ENCODE data around the gene ANO2.
"Not testable (repeated sequence)": the region's sequence is repeated elsewhere in the genome, so short reads cannot be mapped to it uniquely, and the experiment has no call there.

ANO2 gene

DNA sequence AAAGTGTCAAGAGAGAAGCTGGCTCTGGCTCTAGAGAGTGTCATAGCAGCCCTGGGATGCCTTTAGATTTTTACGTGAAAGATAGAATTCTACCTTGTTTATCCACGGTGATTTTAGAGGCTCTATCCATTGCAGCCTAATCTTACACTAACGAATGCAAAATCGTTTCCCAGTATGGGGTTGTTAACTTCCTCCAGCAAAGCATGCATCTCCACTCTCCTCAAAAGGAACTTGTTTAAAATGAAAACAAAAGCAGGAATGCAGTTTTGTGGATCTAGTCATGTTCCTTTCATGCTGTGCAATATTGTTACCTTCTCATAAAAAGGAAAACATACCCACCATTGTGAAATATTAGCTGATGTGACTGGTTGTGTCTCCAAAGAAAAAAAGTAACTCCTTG, 88.4 kb downstream of the ANO2 start:
- H4K20me1 ChIP-seq (ENCODE audit: insufficient read depth) = no peaks in the 10 kb centered on the region
- H3K9ac ChIP-seq = no peak overlapping the region
- no peak overlapping the region for H3K27ac ChIP-seq
- no peaks in the 10 kb centered on the region for H3K27me3 ChIP-seq (ENCODE audit: insufficient read depth, low read depth)
- H3K4me2 ChIP-seq = no peak overlapping the region
- H3K4me3 ChIP-seq (IDR thresholded peaks at IDR 0.05; ENCODE audit: insufficient read depth, low read depth, low read length) = no peak overlapping the region
- no peak overlapping the region for H2AFZ ChIP-seq (ENCODE audit: low read depth)
- TF ChIP-seq, protein P1, sequence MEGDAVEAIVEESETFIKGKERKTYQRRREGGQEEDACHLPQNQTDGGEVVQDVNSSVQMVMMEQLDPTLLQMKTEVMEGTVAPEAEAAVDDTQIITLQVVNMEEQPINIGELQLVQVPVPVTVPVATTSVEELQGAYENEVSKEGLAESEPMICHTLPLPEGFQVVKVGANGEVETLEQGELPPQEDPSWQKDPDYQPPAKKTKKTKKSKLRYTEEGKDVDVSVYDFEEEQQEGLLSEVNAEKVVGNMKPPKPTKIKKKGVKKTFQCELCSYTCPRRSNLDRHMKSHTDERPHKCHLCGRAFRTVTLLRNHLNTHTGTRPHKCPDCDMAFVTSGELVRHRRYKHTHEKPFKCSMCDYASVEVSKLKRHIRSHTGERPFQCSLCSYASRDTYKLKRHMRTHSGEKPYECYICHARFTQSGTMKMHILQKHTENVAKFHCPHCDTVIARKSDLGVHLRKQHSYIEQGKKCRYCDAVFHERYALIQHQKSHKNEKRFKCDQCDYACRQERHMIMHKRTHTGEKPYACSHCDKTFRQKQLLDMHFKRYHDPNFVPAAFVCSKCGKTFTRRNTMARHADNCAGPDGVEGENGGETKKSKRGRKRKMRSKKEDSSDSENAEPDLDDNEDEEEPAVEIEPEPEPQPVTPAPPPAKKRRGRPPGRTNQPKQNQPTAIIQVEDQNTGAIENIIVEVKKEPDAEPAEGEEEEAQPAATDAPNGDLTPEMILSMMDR (conservative IDR thresholded peaks at IDR 0.05; ENCODE audit: low read depth, low read length) = no peak
- no peaks in the 10 kb centered on the region for H3K36me3 ChIP-seq (ENCODE audit: insufficient read depth)
- H3K4me1 ChIP-seq (ENCODE audit: low read depth, poor library complexity, severe bottlenecking) = no peaks in the 10 kb centered on the region
- no peaks in the 10 kb centered on the region for H3K79me2 ChIP-seq (ENCODE audit: insufficient read depth, low read depth)

DNA sequence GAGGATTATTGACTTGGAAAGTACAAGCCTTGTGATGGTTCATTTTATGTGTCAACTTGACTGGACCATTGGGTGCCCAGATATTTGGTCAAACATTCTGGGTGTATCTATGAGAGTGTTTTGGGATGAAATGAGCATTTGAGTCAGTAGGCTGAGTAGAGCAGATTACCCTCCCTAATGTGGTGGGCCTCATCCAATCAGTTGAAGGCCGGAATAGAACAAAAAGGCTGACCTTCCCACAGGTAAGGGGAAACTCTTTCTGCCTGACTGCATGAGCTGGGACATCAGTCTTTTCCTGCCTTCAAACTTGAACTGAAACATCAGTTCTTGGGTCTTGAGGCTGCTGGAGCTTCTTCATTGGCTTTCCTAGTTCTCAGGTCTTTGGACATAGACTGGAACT, 98.1 kb downstream of the ANO2 start:
- Histone ChIP-seq H3K4me3 (IDR thresholded peaks at IDR 0.05; ENCODE audit: insufficient read depth, low read depth, low read length) (no peak overlapping the region), H3K9ac (no peak overlapping the region), H3K4me2 (no peak overlapping the region), H4K20me1 (ENCODE audit: insufficient read depth) (no peaks in the 10 kb centered on the region), H3K79me2 (ENCODE audit: insufficient read depth, low read depth) (no peaks in the 10 kb centered on the region), H3K27me3 (ENCODE audit: insufficient read depth, low read depth) (no peaks in the 10 kb centered on the region), H3K4me1 (ENCODE audit: low read depth, poor library complexity, severe bottlenecking) (no peaks in the 10 kb centered on the region), H3K27ac (no peak overlapping the region), H2AFZ (ENCODE audit: low read depth) (no peak overlapping the region), H3K36me3 (ENCODE audit: insufficient read depth) (no peaks in the 10 kb centered on the region)
- TF ChIP-seq, protein P1 (conservative IDR thresholded peaks at IDR 0.05; ENCODE audit: low read depth, low read length) = no peak

DNA sequence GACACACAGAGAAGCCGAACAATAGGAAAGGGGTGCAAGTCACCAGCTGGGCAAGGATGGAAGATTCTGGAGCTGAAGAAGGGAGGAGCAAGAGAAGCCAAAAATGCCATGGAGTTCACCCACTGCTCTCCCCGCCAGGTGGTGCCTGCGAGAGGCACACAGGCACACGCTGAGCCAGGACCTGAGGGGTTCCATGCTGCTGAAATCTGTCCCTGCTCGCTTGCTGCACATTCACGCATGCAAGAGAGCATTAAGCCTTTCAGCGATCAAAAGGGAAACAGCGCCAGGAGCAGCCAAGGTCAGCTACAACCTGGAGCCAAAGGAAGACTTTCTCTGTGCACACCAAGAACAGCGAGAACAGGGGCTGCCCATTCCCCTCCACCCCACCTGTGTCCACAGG, 104.1 kb downstream of the ANO2 start:
- H3K79me2 ChIP-seq (ENCODE audit: insufficient read depth, low read depth) = no peaks in the 10 kb centered on the region
- no peak overlapping the region for H2AFZ ChIP-seq (ENCODE audit: low read depth)
- H3K4me3 ChIP-seq (IDR thresholded peaks at IDR 0.05; ENCODE audit: insufficient read depth, low read depth, low read length) = no peak overlapping the region
- H3K27me3 ChIP-seq (ENCODE audit: insufficient read depth, low read depth) = no peaks in the 10 kb centered on the region
- no peak overlapping the region for H3K27ac ChIP-seq
- no peaks in the 10 kb centered on the region for H3K36me3 ChIP-seq (ENCODE audit: insufficient read depth)
- H4K20me1 ChIP-seq (ENCODE audit: insufficient read depth) = no peaks in the 10 kb centered on the region
- H3K4me1 ChIP-seq (ENCODE audit: low read depth, poor library complexity, severe bottlenecking) = no peaks in the 10 kb centered on the region
- H3K4me2 ChIP-seq = no peak overlapping the region
- TF ChIP-seq, protein P1 (conservative IDR thresholded peaks at IDR 0.05; ENCODE audit: low read depth, low read length) = no peak
- H3K9ac ChIP-seq = no peak overlapping the region

DNA sequence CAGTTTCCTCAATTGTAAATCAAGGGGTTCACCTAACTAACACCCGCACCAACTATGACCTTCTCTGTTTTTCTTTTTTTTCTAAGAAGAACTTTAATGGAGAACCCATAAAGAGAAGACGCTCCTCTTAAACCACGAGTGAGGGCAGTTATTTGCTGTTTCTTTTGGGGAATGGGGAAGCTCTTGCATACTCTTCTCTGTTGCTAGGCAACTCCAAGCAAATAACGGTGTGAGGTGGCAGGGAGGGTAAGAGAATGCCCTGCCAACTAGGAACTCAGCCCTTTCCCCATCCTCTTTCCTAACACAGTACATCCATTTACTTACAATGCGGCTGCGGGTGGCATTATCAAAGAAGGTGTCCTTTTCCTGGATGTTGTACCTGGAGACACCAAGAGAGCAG, 114.9 kb downstream of the ANO2 start:
- Histone ChIP-seq H2AFZ (ENCODE audit: low read depth) (no peak overlapping the region), H3K79me2 (ENCODE audit: insufficient read depth, low read depth) (no peaks in the 10 kb centered on the region), H3K9ac (no peak overlapping the region), H3K36me3 (ENCODE audit: insufficient read depth) (no peaks in the 10 kb centered on the region), H3K4me2 (no peak overlapping the region), H4K20me1 (ENCODE audit: insufficient read depth) (no peaks in the 10 kb centered on the region), H3K4me3 (IDR thresholded peaks at IDR 0.05; ENCODE audit: insufficient read depth, low read depth, low read length) (no peak overlapping the region), H3K4me1 (ENCODE audit: low read depth, poor library complexity, severe bottlenecking) (no peaks in the 10 kb centered on the region), H3K27me3 (ENCODE audit: insufficient read depth, low read depth) (no peaks in the 10 kb centered on the region), H3K27ac (no peak overlapping the region)
- TF ChIP-seq, protein P1 (conservative IDR thresholded peaks at IDR 0.05; ENCODE audit: low read depth, low read length) = no peak

DNA sequence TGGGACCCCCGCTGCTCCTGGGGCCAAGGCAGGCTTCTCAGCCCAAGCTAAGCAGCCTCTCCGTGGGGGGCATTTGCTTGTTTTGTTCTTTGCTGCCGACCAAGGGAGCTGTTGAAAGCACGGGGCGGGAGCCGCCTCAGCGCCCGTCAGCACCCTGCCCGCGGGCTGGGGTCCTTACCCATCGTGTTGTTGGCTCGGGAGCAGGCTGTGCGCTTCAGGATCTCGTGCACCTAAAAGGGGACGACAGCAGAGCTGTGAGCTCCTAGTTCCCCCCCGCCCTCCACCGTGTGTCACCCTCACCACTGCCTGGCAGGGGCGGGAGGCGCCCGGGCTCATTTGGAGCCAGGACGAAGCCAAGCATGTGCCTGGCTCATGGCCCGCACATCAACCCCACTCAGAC, 117.5 kb downstream of the ANO2 start:
- H2AFZ ChIP-seq (ENCODE audit: low read depth) = no peak overlapping the region
- H3K79me2 ChIP-seq (ENCODE audit: insufficient read depth, low read depth) = no peaks in the 10 kb centered on the region
- H3K27me3 ChIP-seq (ENCODE audit: insufficient read depth, low read depth) = no peaks in the 10 kb centered on the region
- H3K4me1 ChIP-seq (ENCODE audit: low read depth, poor library complexity, severe bottlenecking) = no peaks in the 10 kb centered on the region
- TF ChIP-seq, protein P1 (conservative IDR thresholded peaks at IDR 0.05; ENCODE audit: low read depth, low read length) = no peak
- no peak overlapping the region for H3K9ac ChIP-seq
- no peak overlapping the region for H3K4me3 ChIP-seq (IDR thresholded peaks at IDR 0.05; ENCODE audit: insufficient read depth, low read depth, low read length)
- no peak overlapping the region for H3K27ac ChIP-seq
- H3K4me2 ChIP-seq = no peak overlapping the region
- no peaks in the 10 kb centered on the region for H3K36me3 ChIP-seq (ENCODE audit: insufficient read depth)
- no peaks in the 10 kb centered on the region for H4K20me1 ChIP-seq (ENCODE audit: insufficient read depth)

DNA sequence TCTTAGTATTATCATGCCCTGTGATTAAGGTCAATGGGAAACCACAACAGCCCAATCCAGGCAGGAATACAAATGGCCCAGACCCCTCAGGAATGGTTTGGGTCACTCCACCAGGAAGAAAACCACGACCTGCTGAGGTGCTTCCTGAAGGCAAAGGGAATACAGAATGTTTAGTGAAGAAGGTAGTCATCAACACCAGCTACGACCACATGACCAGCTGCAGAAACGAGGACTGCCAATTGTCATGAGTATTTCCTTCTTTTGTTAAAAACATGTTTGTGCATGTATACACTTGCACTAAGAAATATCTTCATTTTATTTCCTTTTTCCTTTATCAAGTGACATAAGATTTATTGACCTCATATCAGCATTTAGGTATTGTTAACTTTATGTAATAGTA, 119.3 kb downstream of the ANO2 start:
- H3K27me3 ChIP-seq (ENCODE audit: insufficient read depth, low read depth); H3K4me3 ChIP-seq (IDR thresholded peaks at IDR 0.05; ENCODE audit: insufficient read depth, low read depth, low read length); H3K4me2 ChIP-seq; H2AFZ ChIP-seq (ENCODE audit: low read depth); H3K9ac ChIP-seq; H3K27ac ChIP-seq; H4K20me1 ChIP-seq (ENCODE audit: insufficient read depth); H3K79me2 ChIP-seq (ENCODE audit: insufficient read depth, low read depth); H3K36me3 ChIP-seq (ENCODE audit: insufficient read depth); H3K4me1 ChIP-seq (ENCODE audit: low read depth, poor library complexity, severe bottlenecking): not testable (repeated sequence)

DNA sequence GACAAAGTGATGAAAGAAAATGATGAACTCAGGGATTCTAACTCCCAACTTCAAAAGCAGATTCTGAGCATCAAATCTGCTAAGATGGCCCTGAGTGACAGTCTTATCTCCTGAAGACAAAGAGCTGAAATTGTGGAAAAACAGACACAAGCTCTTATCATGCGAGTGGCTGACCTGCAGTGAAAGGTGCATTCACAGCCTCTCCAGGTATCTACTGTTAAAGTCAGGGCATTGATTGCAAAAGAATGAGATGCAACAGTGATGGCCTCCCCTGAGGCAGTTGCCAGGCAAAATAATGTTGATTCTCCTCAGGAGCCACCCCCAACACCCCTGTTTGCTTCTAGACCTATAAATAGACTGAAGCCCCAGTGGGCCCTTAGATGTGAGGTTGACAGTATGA, 126.2 kb downstream of the ANO2 start:
- H3K27ac ChIP-seq; H2AFZ ChIP-seq (ENCODE audit: low read depth); H3K36me3 ChIP-seq (ENCODE audit: insufficient read depth); H4K20me1 ChIP-seq (ENCODE audit: insufficient read depth); H3K9ac ChIP-seq; H3K27me3 ChIP-seq (ENCODE audit: insufficient read depth, low read depth); H3K4me2 ChIP-seq; H3K4me3 ChIP-seq (IDR thresholded peaks at IDR 0.05; ENCODE audit: insufficient read depth, low read depth, low read length); H3K79me2 ChIP-seq (ENCODE audit: insufficient read depth, low read depth); H3K4me1 ChIP-seq (ENCODE audit: low read depth, poor library complexity, severe bottlenecking): not testable (repeated sequence)
